Epidermal melanocyte (primary cell): Measurements from ENCODE around the gene AKR1C8.
"Not testable (repeated sequence)": the region's sequence is repeated elsewhere in the genome, so short reads cannot be mapped to it uniquely, and the experiment has no call there.

Experiments
- DNase-seq: peaks from one replicate; pipeline ENCODE4 v3.0.0; 2011; ENCODE audit warnings: low spot score; ENCODE audit not compliant: insufficient read length

AKR1C8 gene

GRCh38 chr10:5168897-5169420, 16.0 kb downstream of the AKR1C8 start:
- no peak for DNase-seq

GRCh38 chr10:5165738-5166137, 19.2 kb downstream of the AKR1C8 start:
- no peak for DNase-seq

GRCh38 chr10:5163487-5163886, 21.5 kb downstream of the AKR1C8 start:
- no peak for DNase-seq

- no peak for DNase-seq
Measured at GRCh38 chr10:5159126-5159525, 25.8 kb downstream of the AKR1C8 start.

- DNase-seq: no peak
Measured at GRCh38 chr10:5157501-5157900, 27.4 kb downstream of the AKR1C8 start.

GRCh38 chr10:5155951-5156350, 29.0 kb downstream of the AKR1C8 start:
- DNase-seq: no peak

GRCh38 chr10:5151076-5151475, 33.9 kb downstream of the AKR1C8 start:
- DNase-seq: no peak

- no peak for DNase-seq
Measured at GRCh38 chr10:5148678-5149032, 36.3 kb downstream of the AKR1C8 start.

GRCh38 chr10:5147981-5148677, 36.8 kb downstream of the AKR1C8 start:
- DNase-seq: no peak

- no peak for DNase-seq
Measured at GRCh38 chr10:5147255-5147980, 37.5 kb downstream of the AKR1C8 start.

GRCh38 chr10:5146920-5147254, 38.1 kb downstream of the AKR1C8 start:
- no peak for DNase-seq

- DNase-seq: no peak
Measured at GRCh38 chr10:5143137-5143536, 41.8 kb downstream of the AKR1C8 start.

- no peak for DNase-seq
Measured at GRCh38 chr10:5142199-5142598, 42.8 kb downstream of the AKR1C8 start.

GRCh38 chr10:5137699-5138098, 47.3 kb downstream of the AKR1C8 start:
- not testable (repeated sequence) for DNase-seq

- no peak for DNase-seq
Measured at GRCh38 chr10:5136468-5137087, 48.4 kb downstream of the AKR1C8 start.

- no peak for DNase-seq
Measured at GRCh38 chr10:5135581-5135980, 49.4 kb downstream of the AKR1C8 start.

- DNase-seq: no peak
Measured at GRCh38 chr10:5125315-5126044, 59.5 kb downstream of the AKR1C8 start.

- no peak for DNase-seq
Measured at GRCh38 chr10:5123886-5124285, 61.1 kb downstream of the AKR1C8 start.

GRCh38 chr10:5119997-5120396, 65.0 kb downstream of the AKR1C8 start:
- not testable (repeated sequence) for DNase-seq

GRCh38 chr10:5117026-5117425, 67.9 kb downstream of the AKR1C8 start:
- DNase-seq: no peak

- DNase-seq: no peak
Measured at GRCh38 chr10:5116621-5117020, 68.3 kb downstream of the AKR1C8 start.

- not testable (repeated sequence) for DNase-seq
Measured at GRCh38 chr10:5109861-5110260, 75.1 kb downstream of the AKR1C8 start.
